OCI-LY1 (cell line): ENCODE results near the gene ARHGEF10L.
A peak's percentile ranks its signal among the peaks of the same experiment; 100 is the strongest.

Experiments
- H2AFZ ChIP-seq: fragments of 200-600 bp; sonication (generic), shearing (Covaris generic); 2 replicates; pipeline ENCODE4 v1.6.0; 2014; ENCODE audit warnings: antibody characterized with exemption, mild to moderate bottlenecking, low read length
- H3F3A ChIP-seq: fragments of 200-600 bp; sonication (generic), shearing (Covaris generic); 2 replicates; pipeline ENCODE4 v1.6.0; 2014; ENCODE audit warnings: mild to moderate bottlenecking, antibody characterized with exemption, low read length, moderate library complexity; ENCODE audit not compliant: insufficient read depth
- H3K27ac ChIP-seq: fragments of 200-600 bp; sonication (generic); 2 replicates; pipeline ENCODE4 v1.5.1; 2014; ENCODE audit warnings: low read length, mixed run types, mild to moderate bottlenecking, low read depth; ENCODE audit not compliant: poor library complexity, severe bottlenecking
- H3K27me3 ChIP-seq: fragments of 200-600 bp; sonication (generic); 2 replicates; pipeline ENCODE4 v1.6.0; 2014; ENCODE audit warnings: antibody characterized with exemption, mild to moderate bottlenecking, low read length, moderate library complexity; ENCODE audit not compliant: insufficient read depth
- H3K36me3 ChIP-seq: fragments of 200-600 bp; sonication (generic); 2 replicates; pipeline ENCODE4 v1.6.1; 2014; ENCODE audit warnings: mild to moderate bottlenecking, antibody characterized with exemption, low read length, moderate library complexity, mixed read lengths; ENCODE audit not compliant: insufficient read depth
- H3K4me1 ChIP-seq: fragments of 200-600 bp; sonication (generic); 2 replicates; pipeline ENCODE4 v1.5.1; 2014; ENCODE audit warnings: mild to moderate bottlenecking, low read length, moderate library complexity; ENCODE audit not compliant: insufficient read depth, severe bottlenecking
- H3K4me2 ChIP-seq: fragments of 200-600 bp; sonication (generic), shearing (Covaris generic); 2 replicates; pipeline ENCODE4 v1.6.1; 2014; ENCODE audit warnings: low read length
- H3K4me3 ChIP-seq: fragments of 200-600 bp; sonication (generic); 2 replicates; pipeline ENCODE4 v1.5.1; 2014; ENCODE audit warnings: low read length, low read depth, mild to moderate bottlenecking, mixed read lengths; ENCODE audit not compliant: poor library complexity, severe bottlenecking
- H3K79me2 ChIP-seq: fragments of 200-600 bp; shearing (Covaris generic); 2 replicates; pipeline ENCODE4 v1.6.1; 2016; ENCODE audit warnings: mixed run types, low read length, mixed read lengths; ENCODE audit not compliant: insufficient read depth
- H3K9ac ChIP-seq: fragments of 200-600 bp; sonication (generic), shearing (Covaris generic); 2 replicates; pipeline ENCODE4 v1.6.1; 2014; ENCODE audit warnings: mild to moderate bottlenecking, low read length, mixed read lengths
- H3K9me2 ChIP-seq: fragments of 200-600 bp; sonication (generic), shearing (Covaris generic); 2 replicates; pipeline ENCODE4 v1.6.1; 2014; ENCODE audit warnings: low read depth, mild to moderate bottlenecking, low read length, mixed read lengths
- H3K9me3 ChIP-seq: fragments of 200-600 bp; shearing (Covaris generic); 2 replicates; pipeline ENCODE4 v1.6.1; 2014; ENCODE audit warnings: low read length, mixed read lengths
- H4K20me1 ChIP-seq: fragments of 200-600 bp; sonication (generic), shearing (Covaris generic); 2 replicates; pipeline ENCODE4 v1.6.0; 2016; ENCODE audit warnings: mild to moderate bottlenecking, low read length; ENCODE audit not compliant: insufficient read depth
- CTCF ChIP-seq: fragments of 200-600 bp; sonication (generic), shearing (Covaris generic); IDR thresholded peaks from 2 replicates; pipeline ENCODE4 v1.5.1; 2017; ENCODE audit warnings: mild to moderate bottlenecking, antibody characterized with exemption, low read length, moderate library complexity, mixed read lengths
- EZH2 ChIP-seq: fragments of 200-600 bp; sonication (generic), shearing (Covaris generic); IDR thresholded peaks from 2 replicates; pipeline ENCODE4 v1.8.0; 2017; ENCODE audit warnings: borderline replicate concordance, mixed run types, mild to moderate bottlenecking, antibody characterized with exemption, low read length, moderate library complexity, mixed read lengths

The ARHGEF10L gene

DNA sequence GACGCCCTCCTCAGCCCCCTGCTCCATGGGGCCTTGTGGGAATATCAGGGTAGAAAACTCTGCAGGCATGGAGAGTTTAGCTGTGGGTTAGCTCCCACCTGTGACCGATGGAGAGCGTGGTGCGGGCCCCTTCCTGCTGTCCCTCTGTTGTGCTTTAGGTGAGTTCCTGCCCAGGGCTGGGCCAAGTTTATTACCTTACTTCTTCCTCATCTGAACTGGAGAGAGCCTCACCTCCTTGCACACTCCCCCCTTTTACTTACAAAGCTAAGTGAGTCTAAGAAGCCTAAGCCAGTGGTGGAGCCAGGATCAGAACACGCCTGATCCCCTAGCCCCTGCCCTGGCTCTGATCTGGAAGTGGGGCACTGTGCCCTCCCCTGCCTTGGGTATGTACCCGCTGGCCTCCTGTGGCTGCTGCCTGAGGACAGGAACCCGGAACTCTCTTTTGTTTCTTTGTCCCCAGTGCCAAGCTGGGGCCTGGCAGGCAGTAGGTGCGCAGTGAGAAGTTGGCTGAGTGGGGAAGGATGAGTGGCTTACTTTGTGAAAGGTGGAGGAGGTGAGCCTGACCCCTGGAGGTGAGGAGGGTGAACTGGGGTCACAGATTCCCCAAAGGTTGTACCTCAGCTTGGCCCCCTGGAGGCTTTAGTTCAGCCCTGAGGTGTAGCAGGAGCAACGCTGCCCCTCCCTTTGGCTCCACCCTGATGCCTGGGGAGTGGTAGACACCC lies 32.9 kb downstream of the ARHGEF10L start:
- H3K4me1 ChIP-seq, result no peaks in the 10 kb centered on the region
- no peak overlapping the region for H3K9ac ChIP-seq
- H2AFZ ChIP-seq, result no peak overlapping the region
- TF ChIP-seq CTCF (peak; percentile 27; the same call in 1 of the 2 replicates), EZH2 (no peak)
- H3K27ac ChIP-seq, result no peak overlapping the region
- H4K20me1 ChIP-seq, result no peaks in the 10 kb centered on the region
- H3K79me2 ChIP-seq, result no peaks in the 10 kb centered on the region
- no peaks in the 10 kb centered on the region for H3K36me3 ChIP-seq
- no peak overlapping the region for H3K4me2 ChIP-seq
- no peaks in the 10 kb centered on the region for H3K9me3 ChIP-seq
- no peaks in the 10 kb centered on the region for H3F3A ChIP-seq
- no peaks in the 10 kb centered on the region for H3K27me3 ChIP-seq
- no peak overlapping the region for H3K4me3 ChIP-seq
- H3K9me2 ChIP-seq, result no peaks in the 10 kb centered on the region

DNA sequence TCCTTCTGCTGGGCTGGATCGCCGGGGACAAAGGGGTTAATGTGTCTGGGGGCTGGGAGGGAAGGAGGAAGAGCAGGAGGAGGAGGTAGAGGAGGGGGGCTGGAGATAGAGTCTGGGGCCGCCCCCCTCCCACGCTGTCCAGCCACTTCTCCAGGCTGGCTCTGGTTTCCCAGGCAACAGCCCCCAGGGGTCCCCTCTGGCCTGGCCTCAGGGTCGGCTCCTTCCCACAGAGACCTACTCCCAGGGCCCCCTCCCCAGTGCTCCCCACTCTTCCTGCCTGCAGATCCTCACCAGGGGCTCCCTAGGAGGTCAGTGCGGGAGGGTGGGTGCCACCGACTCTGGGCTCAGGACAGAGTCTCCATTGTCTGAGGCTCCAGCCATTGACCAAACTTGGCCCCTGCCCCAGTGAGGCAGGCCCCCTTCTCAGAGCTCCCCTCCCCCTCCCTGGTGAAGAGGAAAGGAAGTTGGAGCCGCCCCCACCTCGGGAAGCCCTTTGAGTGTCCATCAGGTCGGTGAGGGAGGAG lies 34.1 kb downstream of the ARHGEF10L start:
- Histone ChIP-seq H3K4me3 (no peak overlapping the region), H3K4me1 (no peaks in the 10 kb centered on the region), H2AFZ (no peak overlapping the region), H4K20me1 (no peaks in the 10 kb centered on the region), H3K27ac (no peak overlapping the region), H3K36me3 (no peaks in the 10 kb centered on the region), H3F3A (no peaks in the 10 kb centered on the region), H3K27me3 (no peaks in the 10 kb centered on the region), H3K9me2 (no peaks in the 10 kb centered on the region), H3K4me2 (no peak overlapping the region), H3K9me3 (no peaks in the 10 kb centered on the region), H3K79me2 (no peaks in the 10 kb centered on the region), H3K9ac (no peak overlapping the region)
- no peak for TF ChIP-seq CTCF
- no peak for TF ChIP-seq EZH2

- no peak for TF ChIP-seq CTCF
- TF ChIP-seq EZH2, result no peak
- no peak overlapping the region for H3K4me2 ChIP-seq
- H3K9ac ChIP-seq, result no peak overlapping the region
- no peaks in the 10 kb centered on the region for H3K4me1 ChIP-seq
- H3K27me3 ChIP-seq, result no peaks in the 10 kb centered on the region
- no peaks in the 10 kb centered on the region for H3K9me3 ChIP-seq
- no peak overlapping the region for H2AFZ ChIP-seq
- no peaks in the 10 kb centered on the region for H4K20me1 ChIP-seq
- no peak overlapping the region for H3K27ac ChIP-seq
- H3K79me2 ChIP-seq, result no peaks in the 10 kb centered on the region
- H3K9me2 ChIP-seq, result no peaks in the 10 kb centered on the region
- no peaks in the 10 kb centered on the region for H3K36me3 ChIP-seq
- H3K4me3 ChIP-seq, result no peak overlapping the region
- H3F3A ChIP-seq, result no peaks in the 10 kb centered on the region
These were observed 35.0 kb downstream of the ARHGEF10L start for GRCh38 chr1:17574516-17574915.
